GM23248 (cell line): ENCODE measurements around the gene C1QBP. TPM values are rescaled to one million over a fixed set of nuclear protein-coding genes. Genes with fewer than 3 reads are reported as not detected.

Source experiments
- DNase-seq: peaks from one replicate; pipeline ENCODE4 v3.0.0-alpha.2; 2015
- H2AFZ ChIP-seq: fragments of 200-600 bp; sonication (generic); 2 replicates; pipeline ENCODE4 v1.6.1; 2016; ENCODE audit warnings: antibody characterized with exemption
- H3F3A ChIP-seq: fragments of 200-600 bp; sonication (generic); 2 replicates; pipeline ENCODE4 v1.6.1; 2016; ENCODE audit warnings: mild to moderate bottlenecking, antibody characterized with exemption, mixed run types; ENCODE audit not compliant: insufficient read depth
- H3K27ac ChIP-seq: fragments of 200-600 bp; sonication (generic); 2 replicates; pipeline ENCODE4 v1.5.1; 2016; ENCODE audit warnings: mild to moderate bottlenecking
- H3K27me3 ChIP-seq: fragments of 200-600 bp; sonication (generic); replicated peaks from 2 replicates; pipeline ENCODE4 v1.6.1; 2016; ENCODE audit warnings: mild to moderate bottlenecking; ENCODE audit not compliant: insufficient read depth
- H3K36me3 ChIP-seq: fragments of 200-600 bp; sonication (generic); 2 replicates; pipeline ENCODE4 v1.6.1; 2016; ENCODE audit warnings: low read depth, mild to moderate bottlenecking
- H3K4me1 ChIP-seq: fragments of 200-600 bp; sonication (generic); 2 replicates; pipeline ENCODE4 v1.6.1; 2016; ENCODE audit warnings: mild to moderate bottlenecking; ENCODE audit not compliant: insufficient read depth
- H3K4me2 ChIP-seq: fragments of 200-600 bp; sonication (generic); one replicate; pipeline ENCODE4 v1.6.1; 2016; ENCODE audit warnings: mild to moderate bottlenecking; ENCODE audit not compliant: unreplicated experiment
- H3K4me3 ChIP-seq: fragments of 200-600 bp; sonication (generic); 2 replicates; pipeline ENCODE4 v1.5.1; 2016; ENCODE audit warnings: mild to moderate bottlenecking
- H3K79me2 ChIP-seq: fragments of 200-600 bp; sonication (generic); 2 replicates; pipeline ENCODE4 v1.6.1; 2016; ENCODE audit warnings: mild to moderate bottlenecking; ENCODE audit not compliant: insufficient read depth
- H3K9ac ChIP-seq: fragments of 200-600 bp; sonication (generic); 2 replicates; pipeline ENCODE4 v1.6.1; 2016; ENCODE audit warnings: mild to moderate bottlenecking
- H3K9me2 ChIP-seq: fragments of 200-600 bp; sonication (generic); 2 replicates; pipeline ENCODE4 v1.6.1; 2016; ENCODE audit warnings: mixed run types, mild to moderate bottlenecking, moderate library complexity; ENCODE audit not compliant: insufficient read depth
- H3K9me3 ChIP-seq: fragments of 200-600 bp; sonication (generic); one replicate; pipeline ENCODE4 v1.6.1; 2017; ENCODE audit warnings: low read depth
- H4K20me1 ChIP-seq: fragments of 200-600 bp; sonication (generic); 2 replicates; pipeline ENCODE4 v1.6.0; 2016; ENCODE audit not compliant: insufficient read depth
- EZH2 ChIP-seq: fragments of 200-600 bp; sonication (generic); IDR thresholded peaks from 2 replicates; pipeline ENCODE4 v1.6.1; 2018; ENCODE audit warnings: antibody characterized with exemption, mild to moderate bottlenecking; ENCODE audit not compliant: insufficient read depth, poor library complexity, severe bottlenecking
- EZH2phosphoT487 ChIP-seq: fragments of 200-600 bp; sonication (generic); IDR thresholded peaks from 2 replicates; pipeline ENCODE4 v1.6.1; 2018; ENCODE audit warnings: antibody characterized with exemption, moderate library complexity, mild to moderate bottlenecking, low read depth; ENCODE audit not compliant: insufficient read depth
- WGBS, 2 experiments: methylation state at CpG; one replicate each; pipeline ENCODE4 v1.1.6; 2015 to 2017; ENCODE audit warnings: low lambda C conversion rate in 2 of 2, low coverage in 1 of 2; ENCODE audit errors: missing lambda C conversion rate in 2 of 2; 5-methylcytosine and 5-hydroxymethylcytosine counted together
- in situ Hi-C: fragments of 300-500 bp; cut with MboI; formaldehyde crosslinking; loops from 2 replicates; pipeline ENCODE4 v1.15.0; 2020
- polyA plus RNA-seq: library from polyadenylated mRNA; unstranded; fragments of >200 nt; fragmentation: Nextera tagmentation; extraction: Ambion mirVana; gene quantifications from 2 replicates; pipeline ENCODE4 v1.2.1, GENCODE V29; 2016
- total RNA-seq: library from RNA; depleted of rRNA; stranded (reverse); fragments of >200 nt; shearing (Covaris generic); gene quantifications from 2 replicates; pipeline ENCODE4 v1.2.3, GENCODE V29; 2014

C1QBP gene
- total and polyA plus RNA-seq, 2 experiments from 2014 or later, result 131 to 235 TPM

DNA sequence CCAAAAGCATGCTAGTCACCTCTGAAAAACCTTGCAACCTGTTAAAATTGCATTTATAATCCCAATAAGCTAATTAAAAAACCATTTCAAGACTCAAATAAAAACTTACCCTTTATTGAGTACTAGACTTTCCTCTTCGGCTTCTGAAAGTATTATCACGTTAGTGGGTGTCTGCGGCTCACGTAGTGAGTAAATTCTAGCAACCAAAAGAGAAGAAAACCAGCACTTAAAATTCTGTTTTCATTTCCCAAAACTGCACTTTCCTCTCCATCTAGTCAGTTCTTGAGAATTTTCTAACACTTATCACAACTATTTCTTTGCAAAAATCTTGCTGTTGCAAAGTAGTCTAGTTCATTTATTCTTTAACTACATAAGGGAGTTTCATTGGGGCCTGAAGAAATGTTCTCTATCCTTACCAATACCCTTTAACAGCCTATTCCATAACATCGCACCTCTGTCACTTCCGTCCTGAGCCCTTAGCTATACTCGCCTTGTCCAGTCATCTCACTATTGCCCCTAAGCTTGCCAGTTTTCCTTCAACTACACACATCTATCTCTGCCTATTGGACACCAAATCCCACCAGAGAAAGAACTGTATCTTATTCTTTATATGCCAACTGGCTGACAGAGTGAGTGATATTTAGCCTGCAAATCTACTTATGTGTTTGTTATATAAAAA lies 28.2 kb downstream of the C1QBP start:
- TF ChIP-seq EZH2phosphoT487 (no peak), EZH2 (no peak)
- Histone ChIP-seq H3K27me3 (no peaks in the 10 kb centered on the region), H3K9ac (no peak overlapping the region), H3K4me1 (peaks cover 20% of the 10 kb centered on the region), H3K36me3 (peaks cover 63% of the 10 kb centered on the region), H3K9me2 (no peaks in the 10 kb centered on the region), H3F3A (peaks cover 24% of the 10 kb centered on the region), H3K27ac (no peak overlapping the region), H4K20me1 (no peaks in the 10 kb centered on the region), H3K79me2 (peaks cover 54% of the 10 kb centered on the region), H2AFZ (no peak overlapping the region), H3K9me3 (no peaks in the 10 kb centered on the region), H3K4me3 (no peak overlapping the region), H3K4me2 (no peak overlapping the region)
- 97% methylated on average over 7 of the region's 7 CpGs for WGBS, 2 experiments
- in situ Hi-C loops, result no loop called here
- DNase-seq, result no peak

DNA sequence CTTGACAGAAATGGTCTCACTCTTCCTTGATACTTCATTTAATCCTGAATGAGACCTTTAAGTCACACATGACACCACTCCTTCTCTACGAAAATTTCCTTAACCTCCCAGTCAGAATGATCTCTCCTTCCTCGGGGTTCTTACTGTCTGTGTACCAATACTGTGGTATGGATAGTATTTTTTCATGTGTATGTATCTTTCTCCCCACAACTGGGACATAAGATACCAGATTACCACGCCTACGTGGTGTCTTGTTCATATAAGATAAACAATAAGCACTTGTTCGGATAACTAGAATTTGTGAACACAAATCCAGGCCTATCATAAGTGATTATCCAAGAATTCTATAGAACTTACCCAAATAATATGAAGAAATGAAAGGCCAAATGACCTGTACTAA lies 30.8 kb downstream of the C1QBP start:
- H4K20me1 ChIP-seq, result no peaks in the 10 kb centered on the region
- no peaks in the 10 kb centered on the region for H3K9me3 ChIP-seq
- no peaks in the 10 kb centered on the region for H3K27me3 ChIP-seq
- in situ Hi-C loops, result no loop called here
- TF ChIP-seq EZH2 (no peak), EZH2phosphoT487 (no peak)
- DNase-seq, result no peak
- H3K79me2 ChIP-seq, result peaks cover 47% of the 10 kb centered on the region
- H2AFZ ChIP-seq, result no peak overlapping the region
- 87 to 88% methylated on average over 5 of the region's 5 CpGs for WGBS, 2 experiments
- no peak overlapping the region for H3K9ac ChIP-seq
- no peaks in the 10 kb centered on the region for H3K9me2 ChIP-seq
- H3K4me1 ChIP-seq, result peaks cover 7% of the 10 kb centered on the region
- no peak overlapping the region for H3K27ac ChIP-seq
- no peak overlapping the region for H3K4me2 ChIP-seq
- H3K4me3 ChIP-seq, result no peak overlapping the region
- peaks cover 5% of the 10 kb centered on the region for H3F3A ChIP-seq
- peaks cover 82% of the 10 kb centered on the region for H3K36me3 ChIP-seq

DNA sequence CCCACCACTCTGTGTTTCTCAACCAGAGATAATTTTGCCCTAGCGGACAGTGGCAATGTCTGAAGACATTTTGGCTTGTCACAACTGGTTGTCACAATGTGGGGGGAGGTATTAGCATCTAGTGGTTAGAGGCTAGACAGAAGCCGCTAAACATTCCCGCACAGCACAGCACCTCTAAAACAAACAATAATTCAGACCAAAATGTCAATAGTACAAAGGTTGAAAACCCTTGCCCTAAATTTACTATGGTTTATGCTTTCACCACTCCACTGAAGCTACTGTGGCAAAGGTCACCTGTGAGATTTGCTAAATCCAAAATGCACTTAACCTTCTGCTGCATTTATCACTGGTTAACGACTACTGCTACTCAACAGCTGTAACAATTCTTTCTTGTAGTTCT lies 33.6 kb downstream of the C1QBP start:
- Histone ChIP-seq H3K27me3 (no peaks in the 10 kb centered on the region), H3K4me3 (no peak overlapping the region), H3K9me2 (no peaks in the 10 kb centered on the region), H3K79me2 (peaks cover 20% of the 10 kb centered on the region), H3K4me2 (no peak overlapping the region), H3K27ac (no peak overlapping the region), H2AFZ (no peak overlapping the region), H3K9me3 (no peaks in the 10 kb centered on the region), H3K9ac (no peak overlapping the region), H4K20me1 (no peaks in the 10 kb centered on the region), H3K36me3 (peaks cover 59% of the 10 kb centered on the region), H3K4me1 (no peaks in the 10 kb centered on the region), H3F3A (no peaks in the 10 kb centered on the region)
- TF ChIP-seq EZH2 (no peak), EZH2phosphoT487 (no peak)
- in situ Hi-C loops, result no loop called here
- DNase-seq, result no peak
- WGBS, 2 experiments, result 97 to 99% methylated on average over 4 of the region's 4 CpGs

GRCh38 chr17:5399767-5400166 lies 39.2 kb downstream of the C1QBP start:
- H3K4me1 ChIP-seq, result no peaks in the 10 kb centered on the region
- H3F3A ChIP-seq, result no peaks in the 10 kb centered on the region
- H3K79me2 ChIP-seq, result no peaks in the 10 kb centered on the region
- no peak for DNase-seq
- H3K36me3 ChIP-seq, result peaks cover 48% of the 10 kb centered on the region
- no peaks in the 10 kb centered on the region for H3K27me3 ChIP-seq
- H3K9me3 ChIP-seq, result no peaks in the 10 kb centered on the region
- no peak overlapping the region for H3K27ac ChIP-seq
- TF ChIP-seq EZH2 (no peak), EZH2phosphoT487 (no peak)
- H3K4me3 ChIP-seq, result no peak overlapping the region
- H3K9me2 ChIP-seq, result no peaks in the 10 kb centered on the region
- WGBS, 2 experiments, result 90 to 93% methylated on average over 6 of the region's 6 CpGs
- in situ Hi-C loops, result no loop called here
- no peaks in the 10 kb centered on the region for H4K20me1 ChIP-seq
- H2AFZ ChIP-seq, result no peak overlapping the region
- H3K4me2 ChIP-seq, result no peak overlapping the region
- no peak overlapping the region for H3K9ac ChIP-seq

- H4K20me1 ChIP-seq, result no peaks in the 10 kb centered on the region
- no peak for TF ChIP-seq EZH2
- no peak for TF ChIP-seq EZH2phosphoT487
- no peak overlapping the region for H3K9ac ChIP-seq
- H3K4me3 ChIP-seq, result no peak overlapping the region
- no peaks in the 10 kb centered on the region for H3F3A ChIP-seq
- H3K4me2 ChIP-seq, result no peak overlapping the region
- no peak for DNase-seq
- no peak overlapping the region for H3K27ac ChIP-seq
- no peaks in the 10 kb centered on the region for H3K79me2 ChIP-seq
- H3K27me3 ChIP-seq, result no peaks in the 10 kb centered on the region
- no peaks in the 10 kb centered on the region for H3K4me1 ChIP-seq
- in situ Hi-C loops, result no loop called here
- 95 to 97% methylated on average over 2 of the region's 2 CpGs for WGBS, 2 experiments
- no peak overlapping the region for H2AFZ ChIP-seq
- H3K9me3 ChIP-seq, result no peaks in the 10 kb centered on the region
- peaks cover 51% of the 10 kb centered on the region for H3K36me3 ChIP-seq
- H3K9me2 ChIP-seq, result no peaks in the 10 kb centered on the region
Measured at GRCh38 chr17:5396612-5397011, 42.3 kb downstream of the C1QBP start.
